ENCODE measurements around the gene ITIH1. TPM values are rescaled to one million over a fixed set of nuclear protein-coding genes. Genes with fewer than 3 reads are reported as not detected.
"Not testable (repeated sequence)": the region's sequence is repeated elsewhere in the genome, so short reads cannot be mapped to it uniquely, and the experiment has no call there.

The ITIH1 gene
- polyA plus RNA-seq, 3 donors, result 0.35 to 0.48 TPM; not detected in 1

DNA sequence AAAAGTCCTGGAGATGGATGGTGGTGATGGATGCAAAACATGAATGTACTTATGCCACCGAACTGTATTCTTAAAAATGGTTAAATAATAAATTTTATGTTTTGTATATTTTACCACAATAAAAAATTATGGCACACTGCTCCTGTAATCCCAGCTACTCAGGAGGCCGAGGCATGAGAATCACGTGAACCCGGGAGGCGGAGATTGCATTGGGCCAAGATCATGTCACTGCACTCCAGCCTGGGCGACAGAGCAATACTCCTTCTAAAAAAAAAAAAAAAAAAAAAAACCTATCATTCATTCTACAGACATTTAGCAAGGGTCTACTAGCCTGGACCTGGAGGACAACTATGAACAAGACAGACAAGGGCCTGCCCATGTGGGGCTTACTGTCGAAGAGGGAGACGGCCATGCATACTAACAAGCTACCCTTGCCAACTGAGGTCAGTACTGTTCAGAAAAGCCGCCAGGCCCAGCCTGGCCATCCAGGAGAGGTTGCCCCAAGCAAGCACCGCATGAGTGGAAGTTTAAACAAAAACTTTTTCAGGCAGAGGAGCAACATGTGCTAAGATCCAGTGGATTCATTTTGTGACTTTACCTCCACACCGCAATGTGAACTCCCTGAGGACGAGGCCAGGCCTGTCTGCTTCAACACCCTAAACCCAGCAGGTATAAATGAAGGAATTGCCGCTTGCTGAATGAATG lies 3.9 kb upstream of the ITIH1 start:
- DNase-seq (ENCODE audit: low read depth in 3 of 3, low spot score in 2 of 3), result no peak

DNA sequence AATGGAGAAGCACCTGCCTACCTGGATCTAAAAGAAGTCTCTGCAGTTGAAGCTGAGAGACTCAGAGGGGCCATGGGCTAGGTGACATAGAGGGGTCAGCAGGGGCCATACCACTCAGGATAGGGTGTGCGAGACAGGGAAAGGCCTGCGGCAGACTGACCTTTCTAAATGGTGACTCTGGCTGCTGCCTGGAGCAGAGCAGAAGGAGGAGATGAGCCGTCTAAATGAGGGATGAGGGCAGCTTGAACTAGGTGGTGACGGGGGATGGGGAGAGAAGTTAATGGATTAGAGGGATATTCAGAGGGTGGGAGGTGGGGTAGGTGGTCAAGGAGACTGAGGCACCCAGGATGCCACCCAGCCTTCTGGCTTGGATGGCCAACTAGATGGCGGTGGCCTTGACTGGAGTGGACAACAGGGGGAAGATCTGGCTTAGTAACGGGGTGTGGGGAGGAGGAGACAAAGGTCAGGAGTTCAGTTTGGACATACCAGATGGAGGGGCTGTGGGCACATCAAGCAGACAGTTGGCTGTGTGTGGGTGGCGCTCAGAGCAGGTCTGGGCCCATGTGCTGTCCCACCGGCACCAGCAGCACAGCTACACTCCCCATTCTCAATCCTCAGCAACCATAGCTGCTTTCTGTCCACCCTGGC lies 3.2 kb upstream of the ITIH1 start:
- DNase-seq (ENCODE audit: low read depth in 3 of 3, low spot score in 2 of 3), result no peak

DNA sequence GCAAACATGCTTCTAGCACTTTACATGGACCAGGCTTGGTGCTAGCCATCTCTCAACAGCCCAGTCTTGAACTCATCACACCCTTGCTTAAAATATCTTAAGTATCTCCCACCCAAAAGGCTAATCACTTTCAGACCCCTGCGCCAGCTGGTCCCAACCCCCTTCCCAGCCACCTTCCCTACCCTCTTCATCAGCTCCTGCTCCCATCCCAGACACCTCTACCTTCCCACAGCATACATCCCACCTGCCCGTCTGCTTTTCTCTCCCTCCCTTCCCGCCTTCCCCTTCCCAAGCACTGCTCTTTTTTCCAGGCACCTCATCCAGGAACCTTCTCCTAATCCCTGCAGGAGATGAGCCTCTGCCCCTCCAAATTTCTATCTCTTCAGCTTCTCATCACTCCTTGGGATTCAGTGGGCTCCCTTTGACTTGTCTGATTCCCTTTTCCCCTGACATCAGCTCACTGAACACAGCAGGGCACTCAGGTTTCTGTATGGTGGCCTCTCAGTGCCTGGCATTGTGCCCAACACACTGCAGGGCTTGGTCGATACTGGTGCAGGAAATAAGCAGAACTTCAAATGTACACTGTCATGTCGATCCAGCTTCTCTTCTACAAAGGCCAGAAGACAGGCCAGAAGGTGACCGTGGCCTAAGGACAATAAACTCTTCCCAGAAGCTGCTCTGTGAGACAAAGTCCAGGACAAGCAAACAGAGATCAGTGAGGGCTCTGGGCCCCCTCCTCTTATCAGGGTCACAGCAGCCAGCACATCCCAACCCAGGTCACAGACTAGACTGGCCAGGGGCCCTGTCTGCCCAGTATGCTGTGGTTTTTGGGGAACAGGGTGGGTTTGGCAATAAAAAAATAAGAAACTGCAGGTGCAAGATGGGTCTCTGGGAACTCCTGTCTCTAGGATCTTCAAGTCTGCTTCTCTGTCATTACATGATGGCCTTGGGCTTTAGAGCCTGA lies 2.2 kb upstream of the ITIH1 start:
- DNase-seq (ENCODE audit: low read depth in 3 of 3, low spot score in 2 of 3), result no peak

DNA sequence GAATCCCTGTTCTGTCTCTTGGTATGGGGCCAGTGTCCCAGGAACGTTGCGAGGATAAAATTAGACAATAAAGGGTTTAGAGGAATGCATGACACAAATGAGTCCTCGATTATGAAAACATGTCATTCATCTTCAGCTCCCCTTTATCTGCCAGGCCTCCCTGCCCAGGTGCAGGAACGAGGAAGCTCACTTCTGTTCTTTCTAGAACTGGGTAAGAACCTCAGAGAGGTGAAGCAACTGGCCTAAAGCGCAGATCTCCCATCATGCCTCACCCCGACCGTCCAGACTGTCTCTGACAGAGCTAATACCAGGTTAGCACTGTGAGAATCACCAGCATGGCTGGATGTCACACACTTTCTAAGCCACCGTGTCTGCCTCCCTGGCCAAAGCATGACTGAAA lies 1.5 kb upstream of the ITIH1 start:
- DNase-seq (ENCODE audit: low read depth in 3 of 3, low spot score in 2 of 3), result no peak

GRCh38 chr3:52776486-52776885 lies 913 bp upstream of the ITIH1 start:
- not testable (repeated sequence) for DNase-seq (ENCODE audit: low read depth in 3 of 3, low spot score in 2 of 3)

DNA sequence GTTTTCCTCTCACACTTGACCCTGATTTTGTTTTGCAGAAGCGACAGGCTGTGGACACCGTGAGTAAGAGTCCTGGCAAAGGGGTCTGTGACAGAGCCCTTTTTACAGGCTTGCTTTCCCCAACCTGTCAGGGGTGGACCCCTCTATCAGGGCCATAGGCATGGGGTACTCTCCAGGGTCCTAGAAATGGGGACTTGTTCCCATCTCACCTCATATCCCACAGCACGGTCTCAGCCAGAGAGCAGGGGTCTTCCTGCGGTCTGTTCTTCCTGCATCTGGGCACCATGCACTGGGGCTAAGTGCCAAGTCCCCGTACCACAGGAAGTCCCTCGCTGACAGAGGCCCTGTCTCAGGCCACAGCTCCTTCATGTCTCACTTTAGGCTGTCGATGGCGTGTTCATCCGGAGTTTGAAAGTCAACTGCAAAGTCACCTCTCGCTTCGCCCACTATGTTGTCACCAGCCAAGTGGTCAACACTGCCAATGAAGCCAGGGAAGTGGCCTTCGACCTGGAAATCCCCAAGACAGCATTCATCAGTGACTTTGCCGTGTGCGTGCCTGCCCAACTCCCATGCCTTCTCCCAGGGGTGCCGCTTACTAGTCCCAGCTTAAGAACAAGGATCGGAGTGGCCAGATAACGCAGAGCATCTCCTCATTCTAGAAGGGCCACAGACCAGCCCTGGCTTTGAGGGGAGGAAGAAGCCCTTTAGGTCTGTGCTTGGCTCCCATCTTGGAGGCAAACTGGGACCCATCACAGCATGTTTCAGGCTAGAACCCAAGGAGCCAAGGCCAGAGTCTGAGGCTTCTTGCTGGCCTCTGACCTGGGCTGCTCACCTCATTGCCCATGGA lies 783 bp downstream of the ITIH1 start:
- DNase-seq (ENCODE audit: low read depth in 3 of 3, low spot score in 2 of 3), result no peak

DNA sequence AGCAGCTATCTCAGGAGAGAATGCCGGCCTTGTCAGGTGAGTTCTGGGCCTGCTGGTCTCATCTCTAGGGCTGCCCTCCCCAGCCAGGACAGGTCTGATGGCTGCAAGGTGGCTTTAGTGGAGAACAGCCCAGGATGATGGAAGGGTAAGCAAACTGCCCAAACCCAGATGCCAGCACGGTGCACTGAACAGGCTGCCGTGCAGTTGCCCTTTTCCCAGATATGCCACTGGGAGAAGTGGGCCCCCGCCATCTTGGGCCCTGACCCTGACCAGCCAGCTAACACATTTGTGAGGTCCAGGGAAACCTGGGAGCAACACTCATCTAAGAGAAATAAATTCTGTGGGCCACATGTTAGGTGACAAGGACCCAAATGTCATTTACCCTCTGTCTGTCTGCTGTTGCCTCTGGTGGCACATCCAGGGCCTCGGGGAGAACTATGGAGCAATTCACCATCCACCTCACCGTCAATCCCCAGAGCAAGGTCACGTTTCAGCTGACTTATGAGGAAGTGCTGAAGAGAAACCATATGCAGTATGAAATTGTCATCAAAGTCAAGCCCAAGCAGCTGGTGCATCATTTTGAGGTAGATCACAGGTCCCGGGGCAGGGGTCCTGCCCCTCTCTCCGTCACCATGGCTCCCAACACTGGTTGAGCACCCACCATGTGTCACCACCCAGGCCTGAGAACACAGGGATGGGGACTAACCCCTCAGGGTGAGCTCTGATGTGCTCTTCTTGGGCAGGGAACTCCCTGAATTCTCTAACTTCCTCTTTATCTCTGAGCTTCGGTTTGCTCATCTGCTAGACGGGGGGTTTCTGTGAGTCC lies 1.8 kb downstream of the ITIH1 start:
- DNase-seq (ENCODE audit: low read depth in 3 of 3, low spot score in 2 of 3), result no peak

DNA sequence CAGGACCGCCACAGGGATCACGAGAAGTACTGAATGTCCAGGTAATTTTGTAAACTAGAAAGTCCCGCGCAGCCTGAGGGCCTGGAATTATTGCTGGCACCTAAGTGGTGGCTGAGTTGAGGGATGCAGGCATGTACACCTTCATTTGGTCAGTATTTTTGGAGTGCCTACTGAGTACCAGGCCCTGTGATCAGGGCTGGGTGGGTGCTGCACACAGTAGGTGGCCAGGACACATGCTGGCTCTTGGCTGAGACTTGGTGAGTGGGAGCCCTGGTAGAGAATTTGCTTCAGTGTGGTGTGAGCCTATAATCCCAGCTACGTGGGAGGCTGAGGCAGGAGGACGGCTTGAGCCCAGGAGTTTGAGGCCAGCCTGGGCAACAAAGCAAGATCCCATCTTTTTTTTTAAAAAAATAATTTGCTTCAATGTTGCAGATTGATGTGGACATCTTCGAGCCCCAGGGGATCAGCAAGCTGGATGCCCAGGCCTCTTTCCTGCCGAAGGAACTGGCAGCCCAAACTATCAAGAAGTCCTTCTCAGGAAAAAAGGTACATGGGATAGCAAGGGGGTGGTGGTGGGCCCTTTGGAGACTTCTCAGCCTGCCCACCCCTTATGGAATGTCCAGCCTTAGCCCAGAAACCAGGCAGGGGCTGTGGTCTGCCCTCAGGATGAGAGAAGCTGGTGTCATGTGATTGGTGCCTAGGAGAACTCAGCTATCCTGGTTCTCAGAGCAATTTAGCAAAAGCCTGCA lies 2.6 kb downstream of the ITIH1 start:
- no peak for DNase-seq (ENCODE audit: low read depth in 3 of 3, low spot score in 2 of 3)

- no peak for DNase-seq (ENCODE audit: low read depth in 3 of 3, low spot score in 2 of 3)
These were observed 4.3 kb downstream of the ITIH1 start for GRCh38 chr3:52781741-52782140.

DNA sequence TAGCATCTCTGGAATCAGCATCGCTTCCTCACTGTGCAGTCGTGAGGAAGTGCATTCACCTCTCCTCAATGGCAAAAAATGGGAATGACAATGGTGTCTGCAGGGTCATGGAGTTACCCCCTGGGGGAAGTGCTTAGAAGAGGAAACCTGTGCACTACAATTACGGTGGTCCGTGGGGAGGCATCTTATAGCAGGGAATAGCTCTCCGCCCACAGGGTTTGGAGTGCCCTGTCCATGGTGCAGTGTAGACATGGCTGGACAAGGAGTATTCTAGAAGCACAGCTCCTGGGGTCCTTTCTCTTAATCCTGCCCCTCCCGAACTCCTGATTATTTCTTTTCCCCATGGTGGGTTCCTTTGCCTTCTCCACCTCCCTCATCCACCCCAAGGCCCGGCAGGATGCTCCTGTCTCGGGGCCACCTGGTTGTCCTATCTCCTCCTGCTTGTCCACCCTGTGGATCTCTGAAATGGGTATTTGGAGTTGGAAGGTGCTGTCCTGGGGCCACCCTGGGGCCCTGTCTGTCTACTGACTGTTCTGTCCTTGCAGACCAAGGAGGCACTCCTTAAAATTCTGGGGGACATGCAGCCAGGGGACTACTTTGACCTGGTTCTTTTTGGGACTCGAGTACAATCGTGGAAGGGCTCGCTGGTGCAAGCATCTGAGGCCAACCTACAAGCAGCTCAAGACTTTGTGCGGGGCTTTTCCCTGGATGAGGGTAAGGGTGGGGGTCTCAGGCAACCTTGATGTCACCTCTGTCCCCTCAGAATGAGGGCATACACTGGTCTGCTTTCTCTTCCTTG lies 5.2 kb downstream of the ITIH1 start:
- DNase-seq (ENCODE audit: low read depth in 3 of 3, low spot score in 2 of 3), result no peak

DNA sequence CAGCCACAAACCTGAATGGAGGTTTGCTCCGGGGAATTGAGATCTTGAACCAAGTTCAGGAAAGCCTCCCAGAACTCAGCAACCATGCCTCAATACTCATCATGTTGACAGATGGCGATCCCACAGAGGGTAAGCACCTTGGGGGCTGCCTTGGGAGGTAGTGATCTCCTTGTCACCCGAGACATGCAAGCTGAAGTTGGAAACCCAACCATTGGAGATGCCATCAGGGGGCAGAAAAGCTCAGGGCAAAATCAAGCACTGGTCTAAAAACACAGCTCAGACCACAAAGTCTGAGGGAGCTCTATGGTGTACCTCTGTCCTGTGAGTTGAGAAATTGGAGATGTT lies 5.8 kb downstream of the ITIH1 start:
- no peak for DNase-seq (ENCODE audit: low read depth in 3 of 3, low spot score in 2 of 3)

DNA sequence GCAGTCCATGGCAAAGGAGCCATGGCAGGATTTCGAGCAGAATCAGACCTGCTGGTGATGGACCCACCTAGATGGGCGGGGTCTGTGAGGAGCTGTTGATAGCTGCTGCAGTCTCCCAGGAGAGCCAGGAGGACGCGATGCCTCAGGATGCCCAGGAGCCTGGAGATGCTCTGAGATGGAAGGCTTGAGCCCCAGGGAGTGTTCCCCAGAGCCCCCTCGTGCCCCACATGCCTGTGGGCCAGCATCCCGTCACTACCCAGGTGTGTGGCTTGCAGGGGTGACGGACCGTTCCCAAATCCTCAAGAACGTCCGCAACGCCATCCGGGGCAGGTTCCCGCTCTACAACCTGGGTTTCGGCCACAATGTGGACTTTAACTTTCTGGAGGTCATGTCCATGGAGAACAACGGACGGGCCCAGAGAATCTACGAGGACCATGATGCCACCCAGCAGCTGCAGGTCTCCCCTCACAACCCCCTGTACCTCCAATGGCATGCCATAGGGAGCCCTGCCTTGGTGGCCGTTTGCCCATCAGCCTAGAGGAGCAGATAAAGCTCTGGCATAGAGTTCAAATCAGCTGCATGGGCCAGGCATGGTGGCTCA lies 6.7 kb downstream of the ITIH1 start:
- DNase-seq (ENCODE audit: low read depth in 3 of 3, low spot score in 2 of 3), result no peak

- DNase-seq (ENCODE audit: low read depth in 3 of 3, low spot score in 2 of 3), result no peak
These were observed 7.7 kb downstream of the ITIH1 start for GRCh38 chr3:52784931-52785590.

GRCh38 chr3:52786330-52787215 lies 9.2 kb downstream of the ITIH1 start:
- DNase-seq (ENCODE audit: low read depth in 3 of 3, low spot score in 2 of 3), result no peak

GRCh38 chr3:52787246-52787645 lies 9.8 kb downstream of the ITIH1 start:
- no peak for DNase-seq (ENCODE audit: low read depth in 3 of 3, low spot score in 2 of 3)

Measured in right renal cortex interstitium (tissue), 3 donors.